GM18907 (cell line): Measurements from ENCODE around the gene WEE1.
"Not testable (repeated sequence)": the region's sequence is repeated elsewhere in the genome, so short reads cannot be mapped to it uniquely, and the experiment has no call there.

Experiments used
- ATAC-seq: cut with Tn5 transposase; IDR thresholded peaks from one replicate; pipeline ENCODE4 v1.9.1; 2021; ENCODE audit warnings: mild to moderate bottlenecking, moderate library complexity; ENCODE audit not compliant: unreplicated experiment

Gene WEE1

DNA sequence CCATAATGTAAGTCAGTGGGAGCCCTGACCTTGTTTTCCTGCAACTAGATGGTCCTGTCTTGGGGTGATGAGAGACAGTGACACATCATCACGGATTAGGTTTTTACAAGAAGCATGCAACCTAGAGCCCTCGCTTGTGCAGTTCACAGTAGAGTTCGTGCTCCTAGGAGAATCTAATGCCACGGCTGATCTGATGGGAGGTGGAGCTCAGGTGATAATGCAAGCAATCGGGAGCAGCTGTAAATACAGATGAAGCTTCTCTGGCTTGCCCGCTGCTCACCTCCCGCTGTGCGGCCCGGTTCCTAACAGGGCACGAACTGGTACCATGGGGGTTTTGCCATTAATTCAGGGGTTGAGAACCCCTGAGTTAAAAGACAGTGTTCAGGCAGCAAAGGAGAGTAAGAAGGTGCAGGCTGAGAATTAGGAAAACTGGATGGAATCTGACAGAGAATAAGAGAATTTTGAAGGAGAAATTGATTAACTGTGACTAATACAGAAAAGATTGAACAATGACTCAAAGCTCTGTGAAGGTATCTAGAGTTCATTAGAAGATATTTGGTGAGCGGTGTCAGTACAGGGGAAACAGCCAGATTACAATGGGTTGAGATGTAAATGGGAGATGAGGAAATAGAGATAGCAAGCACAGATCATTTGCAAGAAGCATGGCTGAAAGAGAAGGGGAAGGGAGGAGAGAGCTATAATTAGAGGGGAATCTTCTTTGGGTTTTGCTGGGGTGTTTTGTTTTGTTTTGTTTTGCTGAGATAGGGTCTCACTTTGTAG, 21.0 kb downstream of the WEE1 start:
- ATAC-seq: no peak

GRCh38 chr11:9596926-9597464, 23.5 kb downstream of the WEE1 start:
- no peak for ATAC-seq

GRCh38 chr11:9600166-9600565, 26.7 kb downstream of the WEE1 start:
- ATAC-seq: no peak

DNA sequence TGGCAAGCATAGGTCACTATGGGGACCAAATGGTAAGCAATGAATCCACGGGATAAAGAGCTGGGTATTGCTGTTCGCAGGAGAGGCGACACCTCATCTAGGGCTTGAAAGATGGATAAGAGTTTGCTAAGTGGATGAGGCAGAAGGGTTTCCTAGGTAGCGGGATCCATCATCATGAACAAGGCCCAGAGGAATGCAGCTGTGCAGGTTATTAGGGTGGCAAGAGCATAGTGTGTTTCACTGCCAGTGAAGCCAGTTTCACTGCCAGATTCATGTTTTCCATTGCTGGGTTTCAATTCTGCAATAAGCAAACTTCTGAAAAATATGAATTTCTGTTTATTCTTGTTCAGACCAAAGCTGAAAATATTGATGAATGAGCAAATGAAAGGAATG, 27.2 kb downstream of the WEE1 start:
- peak; percentile 56 for ATAC-seq

DNA sequence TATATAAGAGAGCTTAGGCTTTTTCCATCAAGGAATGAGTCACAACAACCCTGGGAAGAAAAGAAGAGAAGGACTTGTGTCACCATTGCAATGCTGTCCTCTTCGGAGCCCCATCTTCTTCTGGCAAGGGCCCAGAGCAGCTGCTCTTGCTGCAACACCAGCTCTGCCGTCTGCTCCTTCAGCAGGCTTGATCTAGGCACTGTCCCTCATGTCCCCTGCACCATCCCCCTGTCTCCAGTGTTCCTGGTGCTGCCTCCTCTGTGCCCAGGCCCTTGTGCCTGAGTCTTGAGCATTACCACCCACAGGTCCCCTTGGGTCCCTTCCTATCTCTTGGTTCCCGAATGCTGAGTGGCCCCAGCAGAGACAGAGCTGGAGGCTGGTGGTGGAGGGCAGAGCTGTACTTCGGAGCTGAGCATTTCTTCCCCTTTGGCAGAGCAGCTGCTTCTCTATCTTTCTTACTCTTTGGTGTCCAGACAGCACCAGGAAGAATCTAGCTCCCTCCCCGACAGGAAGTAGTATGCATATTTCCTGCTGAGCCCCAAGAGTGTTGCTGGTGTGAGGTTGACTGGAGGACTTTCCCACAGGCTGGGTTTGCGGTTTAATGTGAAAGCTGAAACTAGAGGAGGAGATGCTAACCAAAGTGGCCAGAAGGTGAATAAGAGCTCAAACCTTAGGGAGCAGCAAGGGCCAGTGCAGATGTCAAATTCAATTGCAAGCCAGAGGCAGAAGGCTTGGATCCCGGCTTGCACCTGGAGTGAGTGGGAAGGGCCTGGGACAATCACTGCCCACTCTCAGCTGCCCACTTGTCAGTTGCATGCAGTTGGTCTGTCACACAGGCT, 27.8 kb downstream of the WEE1 start:
- peak; percentile 85 for ATAC-seq

DNA sequence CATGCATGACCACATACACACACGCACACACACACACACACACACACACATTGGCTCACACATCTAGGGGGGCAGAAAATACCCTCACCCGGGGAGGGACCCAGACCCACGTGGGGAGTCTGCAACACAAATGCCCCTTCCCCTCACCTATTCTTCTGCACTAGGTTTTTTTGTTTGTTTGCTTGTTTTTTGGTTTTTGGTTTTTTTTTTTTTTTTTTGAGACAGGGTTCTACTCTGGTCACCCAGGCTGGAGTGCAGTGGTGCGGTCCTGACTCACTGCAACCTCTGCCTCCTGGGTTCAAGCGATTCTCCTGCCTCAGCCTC, 28.4 kb downstream of the WEE1 start:
- ATAC-seq: peak; percentile 23

DNA sequence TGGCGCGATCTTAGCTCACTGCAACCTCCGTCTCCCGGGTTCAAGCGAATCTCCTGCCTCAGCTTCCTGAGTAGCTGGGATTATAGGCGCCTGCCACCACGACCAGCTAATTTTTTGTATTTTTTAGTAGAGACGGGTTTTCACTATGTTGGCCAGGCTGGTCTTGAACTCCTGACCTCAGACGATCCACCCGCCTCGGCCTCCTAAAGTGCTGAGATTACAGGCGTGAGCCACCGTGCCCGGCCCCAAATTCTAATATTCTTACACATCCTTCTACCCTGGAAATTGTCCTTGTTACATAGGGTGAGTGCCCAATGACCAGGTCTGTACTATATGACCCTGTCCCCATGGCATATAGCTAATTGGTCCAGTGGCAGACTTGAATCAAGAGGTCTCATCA, 29.7 kb downstream of the WEE1 start:
- ATAC-seq: not testable (repeated sequence)

- no peak for ATAC-seq
Observed at GRCh38 chr11:9604134-9604533, 30.7 kb downstream of the WEE1 start.

GRCh38 chr11:9605742-9606141, 32.3 kb downstream of the WEE1 start:
- no peak for ATAC-seq

- ATAC-seq: no peak
Observed at GRCh38 chr11:9606809-9607510, 33.5 kb downstream of the WEE1 start.

DNA sequence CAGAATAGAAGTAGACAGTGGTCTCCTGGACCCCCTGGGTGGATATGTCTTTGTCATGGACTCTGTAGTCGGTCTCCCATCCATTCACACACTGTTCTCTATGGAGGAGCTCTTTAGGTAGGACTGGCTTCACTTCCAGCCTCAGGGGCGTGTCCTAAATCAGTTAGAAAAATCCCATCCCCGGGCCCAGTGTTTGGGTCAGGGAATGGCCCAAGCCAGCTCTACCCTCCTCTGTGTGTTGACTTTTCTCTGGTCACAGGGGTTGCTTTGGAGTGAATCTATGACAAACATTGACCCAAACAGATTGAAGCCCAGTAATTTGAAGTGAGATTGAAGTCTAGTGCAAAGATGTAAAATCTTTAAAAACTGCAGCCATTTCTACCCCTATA, 34.0 kb downstream of the WEE1 start:
- no peak for ATAC-seq

DNA sequence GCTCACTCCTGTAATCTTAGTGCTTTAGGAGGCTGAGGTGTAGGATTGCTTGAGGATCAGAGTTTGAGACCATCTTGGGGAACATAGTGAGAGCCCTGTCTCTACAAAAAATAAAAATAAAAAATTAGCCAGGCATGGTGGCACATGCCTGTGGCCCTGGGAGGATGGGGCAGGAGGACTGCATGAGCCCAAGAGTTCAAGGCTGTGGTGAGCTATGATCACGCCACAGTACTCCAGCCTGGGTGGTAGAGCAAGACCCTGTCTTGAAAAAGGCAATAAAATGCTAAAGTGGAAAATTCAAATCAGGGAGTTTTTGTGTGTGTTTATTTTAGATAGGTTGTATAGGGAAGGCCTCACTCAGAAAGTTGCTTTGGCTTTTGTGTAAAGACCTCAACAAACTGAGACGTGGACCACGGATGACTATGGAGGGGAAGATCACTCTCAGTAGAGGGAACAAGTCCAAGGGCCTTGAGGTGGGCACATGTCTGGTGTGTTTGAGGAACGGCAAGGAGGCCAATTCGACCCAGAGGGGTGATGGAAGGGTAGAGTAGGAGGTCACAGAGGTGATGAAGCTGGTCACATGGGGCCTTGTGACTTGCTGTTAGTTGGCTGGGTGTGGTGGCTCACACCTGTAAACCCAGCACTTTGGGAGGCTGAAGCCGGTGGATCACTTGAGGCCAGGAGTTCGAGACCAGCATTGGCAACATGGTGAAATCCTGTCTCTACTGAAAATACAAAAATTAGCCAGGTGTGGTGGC, 35.7 kb downstream of the WEE1 start:
- ATAC-seq: no peak

DNA sequence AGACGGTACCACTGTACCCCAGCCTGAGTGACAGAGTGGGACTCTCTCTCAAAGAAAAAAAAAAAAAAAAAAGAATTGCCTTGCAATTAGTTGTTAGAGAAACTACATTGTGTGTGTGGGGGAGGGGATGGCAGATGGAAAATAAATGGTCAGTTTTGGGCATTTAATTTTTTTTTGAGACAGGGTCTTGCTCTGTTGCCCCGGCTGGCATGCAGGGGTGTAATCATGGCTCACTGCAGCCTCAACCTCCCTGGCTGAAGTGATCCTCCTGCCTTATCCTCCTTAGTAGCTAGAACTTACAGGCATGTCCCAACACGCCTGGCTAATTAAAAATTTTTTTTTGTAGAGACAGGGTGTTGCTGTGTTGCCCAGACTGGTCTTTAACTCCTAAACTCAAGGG, 36.4 kb downstream of the WEE1 start:
- ATAC-seq: no peak

DNA sequence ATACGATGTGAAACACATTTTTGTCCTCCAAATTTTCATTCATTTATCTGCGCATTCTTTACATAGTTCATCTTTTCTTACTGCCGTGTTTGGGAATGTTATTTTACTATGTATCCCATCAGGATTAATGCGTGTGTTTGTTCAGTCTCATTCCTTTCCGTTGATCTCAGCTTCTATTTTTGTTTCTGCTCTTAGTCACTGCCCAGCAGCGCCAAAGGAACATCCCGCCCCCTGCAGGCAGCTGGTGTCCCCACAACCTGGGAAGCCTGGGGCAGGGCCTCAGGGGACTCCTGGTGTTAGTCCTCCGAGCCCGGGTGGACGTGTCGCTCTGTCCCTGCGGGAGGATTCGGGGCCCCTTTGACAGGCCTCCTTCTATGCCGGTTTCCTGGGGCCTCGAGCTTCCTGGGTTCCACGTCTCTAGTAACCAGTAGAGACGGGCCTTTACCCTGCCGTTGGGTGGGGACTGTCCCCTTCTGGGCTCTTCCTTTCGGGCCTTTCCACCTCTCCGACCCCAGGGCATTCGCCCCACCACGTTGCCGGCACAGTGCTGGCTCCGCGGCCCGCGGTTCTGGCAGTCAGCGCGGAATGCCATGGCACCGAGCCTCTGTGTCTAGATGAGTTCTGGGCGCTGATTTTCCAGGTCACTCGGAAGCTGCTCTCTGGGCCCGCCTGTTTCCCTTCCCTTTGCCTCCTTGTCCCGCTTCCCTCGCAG, 39.8 kb downstream of the WEE1 start:
- ATAC-seq: peak; percentile 49

GRCh38 chr11:9613830-9614762, 40.6 kb downstream of the WEE1 start:
- ATAC-seq: peak; percentile 76

DNA sequence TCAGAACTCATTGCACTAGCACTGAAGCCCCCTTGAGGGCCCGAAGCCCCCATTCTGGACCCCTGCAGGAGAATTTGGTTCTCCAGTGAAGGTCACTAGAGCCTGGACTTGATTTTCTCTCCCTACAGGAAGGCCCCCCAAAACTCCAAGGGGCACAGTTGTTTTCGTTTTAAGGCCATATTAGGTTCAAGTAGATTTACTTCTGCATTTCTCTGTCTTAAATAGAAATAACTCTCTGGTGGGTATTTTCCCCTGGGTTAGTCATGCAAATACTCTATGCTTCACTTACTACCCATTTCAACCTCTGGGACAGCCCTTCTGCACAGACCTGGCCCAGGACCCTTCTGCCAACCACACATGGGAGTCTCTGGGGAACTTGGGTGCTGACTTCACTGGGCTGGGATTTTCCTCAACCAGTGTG, 41.6 kb downstream of the WEE1 start:
- peak; percentile 66 for ATAC-seq

DNA sequence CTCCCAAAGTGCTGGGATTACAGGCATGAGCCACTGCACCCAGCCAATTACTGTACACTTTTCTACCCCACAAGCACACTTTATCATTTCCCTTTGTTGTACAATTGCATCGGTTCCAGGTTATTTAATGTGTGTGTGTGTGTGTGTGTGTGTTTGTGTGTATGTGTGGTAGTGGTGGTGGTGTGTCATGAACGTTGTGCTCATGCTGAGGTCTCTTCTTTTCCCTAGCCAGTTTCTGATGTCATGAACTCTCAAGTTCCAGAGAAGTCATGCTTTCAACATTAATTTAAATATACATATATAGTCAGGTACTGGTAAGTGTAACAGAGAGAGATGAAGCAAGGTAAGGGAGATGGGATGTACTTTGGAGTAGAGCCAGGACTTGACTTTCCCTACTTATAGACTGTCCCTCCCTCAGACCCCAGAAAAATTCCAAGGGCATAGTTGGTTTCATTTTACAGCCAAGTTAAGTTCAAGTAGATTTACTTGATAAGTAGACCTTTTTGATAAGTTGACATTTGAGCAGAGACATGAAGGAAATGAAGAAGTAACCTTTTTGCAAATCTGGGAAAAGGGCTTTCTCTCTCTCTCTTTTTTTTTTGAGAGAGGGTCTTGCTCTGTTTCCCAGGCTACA, 42.7 kb downstream of the WEE1 start:
- ATAC-seq: no peak

- ATAC-seq: no peak
Observed at GRCh38 chr11:9616858-9617257, 43.4 kb downstream of the WEE1 start.

GRCh38 chr11:9617940-9618339, 44.5 kb downstream of the WEE1 start:
- ATAC-seq: no peak
